ENCODE results near the gene GPX8. TPM values are rescaled to one million over a fixed set of nuclear protein-coding genes. Genes with fewer than 3 reads are reported as not detected.

The GPX8 gene
- not detected for polyA plus RNA-seq (2012; ENCODE audit: low read depth, missing spikeins)

GRCh38 chr5:55159763-55160492, at the start of gene GPX8:
Gene GPX8 (plus strand): TSS chr5:55160171. CDS start chr5:55160193, 22 bp downstream.
- FAIRE-seq (peak; percentile 20), DNase-seq (ENCODE audit: insufficient read length, low spot score) (no peak)
- no peak for TF ChIP-seq PAX5 (IDR thresholded peaks at IDR 0.05; ENCODE audit: insufficient read depth, low read length, severe bottlenecking)
- TF ChIP-seq TAF1 (IDR thresholded peaks at IDR 0.05; ENCODE audit: low read depth, low read length): no peak
- no peak for TF ChIP-seq POU2F2 (IDR thresholded peaks at IDR 0.05; ENCODE audit: low read depth, low read length)
- no peak for TF ChIP-seq POLR2A (IDR thresholded peaks at IDR 0.05; ENCODE audit: low read depth, low read length)
- TF ChIP-seq POLR2AphosphoS5 (IDR thresholded peaks at IDR 0.05; ENCODE audit: low read depth, low read length): no peak
- no peak for TF ChIP-seq SPI1 (IDR thresholded peaks at IDR 0.05; ENCODE audit: low read depth, low read length)

GRCh38 chr5:55110217-55110616, 49.8 kb upstream of the GPX8 start:
- TF ChIP-seq POLR2AphosphoS5 (IDR thresholded peaks at IDR 0.05; ENCODE audit: low read depth, low read length): no peak
- no peak for TF ChIP-seq SPI1 (IDR thresholded peaks at IDR 0.05; ENCODE audit: low read depth, low read length)
- TF ChIP-seq PAX5 (IDR thresholded peaks at IDR 0.05; ENCODE audit: insufficient read depth, low read length, severe bottlenecking): no peak
- no peak for TF ChIP-seq POLR2A (IDR thresholded peaks at IDR 0.05; ENCODE audit: low read depth, low read length)
- TF ChIP-seq POU2F2 (IDR thresholded peaks at IDR 0.05; ENCODE audit: low read depth, low read length): no peak
- no peak for TF ChIP-seq TAF1 (IDR thresholded peaks at IDR 0.05; ENCODE audit: low read depth, low read length)
- no peak for DNase-seq (ENCODE audit: insufficient read length, low spot score)
- FAIRE-seq: no peak

- DNase-seq (ENCODE audit: insufficient read length, low spot score): no peak
- FAIRE-seq: no peak
These were observed 46.6 kb upstream of the GPX8 start for GRCh38 chr5:55113327-55113726.

GRCh38 chr5:55114061-55114460, 45.9 kb upstream of the GPX8 start:
- no peak for FAIRE-seq
- DNase-seq (ENCODE audit: insufficient read length, low spot score): no peak
- TF ChIP-seq SPI1 (IDR thresholded peaks at IDR 0.05; ENCODE audit: low read depth, low read length) (no peak), POU2F2 (IDR thresholded peaks at IDR 0.05; ENCODE audit: low read depth, low read length) (no peak), POLR2A (IDR thresholded peaks at IDR 0.05; ENCODE audit: low read depth, low read length) (no peak), PAX5 (IDR thresholded peaks at IDR 0.05; ENCODE audit: insufficient read depth, low read length, severe bottlenecking) (no peak), POLR2AphosphoS5 (IDR thresholded peaks at IDR 0.05; ENCODE audit: low read depth, low read length) (no peak), TAF1 (IDR thresholded peaks at IDR 0.05; ENCODE audit: low read depth, low read length) (no peak)

More at GRCh38 chr5:55113327-55113726, 46.6 kb upstream of the GPX8 start:
- TF ChIP-seq POU2F2 (IDR thresholded peaks at IDR 0.05; ENCODE audit: low read depth, low read length) (no peak), POLR2AphosphoS5 (IDR thresholded peaks at IDR 0.05; ENCODE audit: low read depth, low read length) (no peak), TAF1 (IDR thresholded peaks at IDR 0.05; ENCODE audit: low read depth, low read length) (no peak), SPI1 (IDR thresholded peaks at IDR 0.05; ENCODE audit: low read depth, low read length) (no peak), POLR2A (IDR thresholded peaks at IDR 0.05; ENCODE audit: low read depth, low read length) (no peak), PAX5 (IDR thresholded peaks at IDR 0.05; ENCODE audit: insufficient read depth, low read length, severe bottlenecking) (no peak)

GRCh38 chr5:55123365-55123764, 36.6 kb upstream of the GPX8 start:
- TF ChIP-seq PAX5 (IDR thresholded peaks at IDR 0.05; ENCODE audit: insufficient read depth, low read length, severe bottlenecking): no peak
- no peak for TF ChIP-seq POLR2A (IDR thresholded peaks at IDR 0.05; ENCODE audit: low read depth, low read length)
- no peak for TF ChIP-seq POU2F2 (IDR thresholded peaks at IDR 0.05; ENCODE audit: low read depth, low read length)
- no peak for TF ChIP-seq POLR2AphosphoS5 (IDR thresholded peaks at IDR 0.05; ENCODE audit: low read depth, low read length)
- TF ChIP-seq SPI1 (IDR thresholded peaks at IDR 0.05; ENCODE audit: low read depth, low read length): no peak
- TF ChIP-seq TAF1 (IDR thresholded peaks at IDR 0.05; ENCODE audit: low read depth, low read length): no peak
- DNase-seq (ENCODE audit: insufficient read length, low spot score) (no peak), FAIRE-seq (no peak)

GRCh38 chr5:55134053-55134722, 25.8 kb upstream of the GPX8 start:
- FAIRE-seq: no peak
- DNase-seq (ENCODE audit: insufficient read length, low spot score): no peak
- TF ChIP-seq POLR2A (IDR thresholded peaks at IDR 0.05; ENCODE audit: low read depth, low read length) (no peak), PAX5 (IDR thresholded peaks at IDR 0.05; ENCODE audit: insufficient read depth, low read length, severe bottlenecking) (no peak), TAF1 (IDR thresholded peaks at IDR 0.05; ENCODE audit: low read depth, low read length) (no peak), POU2F2 (IDR thresholded peaks at IDR 0.05; ENCODE audit: low read depth, low read length) (no peak), SPI1 (IDR thresholded peaks at IDR 0.05; ENCODE audit: low read depth, low read length) (no peak), POLR2AphosphoS5 (IDR thresholded peaks at IDR 0.05; ENCODE audit: low read depth, low read length) (no peak)

GRCh38 chr5:55136521-55136920, 23.4 kb upstream of the GPX8 start:
- TF ChIP-seq PAX5 (IDR thresholded peaks at IDR 0.05; ENCODE audit: insufficient read depth, low read length, severe bottlenecking): no peak
- DNase-seq (ENCODE audit: insufficient read length, low spot score) (no peak), FAIRE-seq (no peak)

- FAIRE-seq: no peak
- TF ChIP-seq TAF1 (IDR thresholded peaks at IDR 0.05; ENCODE audit: low read depth, low read length) (no peak), PAX5 (IDR thresholded peaks at IDR 0.05; ENCODE audit: insufficient read depth, low read length, severe bottlenecking) (no peak), POLR2AphosphoS5 (IDR thresholded peaks at IDR 0.05; ENCODE audit: low read depth, low read length) (no peak), POU2F2 (IDR thresholded peaks at IDR 0.05; ENCODE audit: low read depth, low read length) (no peak), SPI1 (IDR thresholded peaks at IDR 0.05; ENCODE audit: low read depth, low read length) (no peak), POLR2A (IDR thresholded peaks at IDR 0.05; ENCODE audit: low read depth, low read length) (no peak)
These were observed 18.9 kb upstream of the GPX8 start for GRCh38 chr5:55140908-55141665.

More at GRCh38 chr5:55140908-55141665, 18.9 kb upstream of the GPX8 start:
- DNase-seq (ENCODE audit: insufficient read length, low spot score): no peak
